HepG2 (cell line): ENCODE data around the gene WDR35. TPM values are rescaled to one million over a fixed set of nuclear protein-coding genes. Genes with fewer than 3 reads are reported as not detected.
A peak's percentile ranks its signal among the peaks of the same experiment; 100 is the strongest.

Experiments
- GTF2F1 ChIP-seq: fragments of 150-350 bp; IDR thresholded peaks from 2 replicates; pipeline ENCODE4 v1.6.1; 2014; ENCODE audit warnings: low read length
- HNRNPK ChIP-seq: fragments of 200-400 bp; formaldehyde crosslinking; IDR thresholded peaks from 2 replicates; pipeline ENCODE4 v1.6.1; 2018; ENCODE audit warnings: low read length, low read depth, moderate library complexity, mild to moderate bottlenecking; ENCODE audit not compliant: poor library complexity, severe bottlenecking
- JUNB ChIP-seq: sonication (generic); formaldehyde crosslinking; IDR thresholded peaks from 2 replicates; pipeline ENCODE4 v1.8.0; 2022; ENCODE audit warnings: missing genetic modification reagents, mild to moderate bottlenecking, borderline replicate concordance
- KDM6A ChIP-seq: IDR thresholded peaks from 2 replicates; pipeline ENCODE4 v1.6.1; 2016; ENCODE audit warnings: low read depth
- KMT2B ChIP-seq: IDR thresholded peaks from 2 replicates; pipeline ENCODE4 v1.6.1; 2016; ENCODE audit warnings: missing genetic modification reagents, missing compliant biosample characterization
- MIER3 ChIP-seq: IDR thresholded peaks from 2 replicates; pipeline ENCODE4 v1.6.1; 2016; ENCODE audit warnings: missing compliant biosample characterization, borderline replicate concordance
- NR2F6 ChIP-seq, 2 experiments: IDR thresholded peaks; 2 replicates each; pipeline ENCODE4 v1.6.1; 2016; ENCODE audit warnings: antibody characterized with exemption in 1 of 2, mild to moderate bottlenecking in 1 of 2
- PHF20 ChIP-seq: sonication (generic); formaldehyde crosslinking; IDR thresholded peaks from 2 replicates; pipeline ENCODE4 v1.5.0; 2020; ENCODE audit warnings: mild to moderate bottlenecking, missing genetic modification reagents
- SRSF9 ChIP-seq: fragments of 200-400 bp; formaldehyde crosslinking; IDR thresholded peaks from 2 replicates; pipeline ENCODE4 v1.6.1; 2018; ENCODE audit warnings: borderline replicate concordance, mild to moderate bottlenecking, low read depth, low read length; ENCODE audit not compliant: insufficient read depth, poor library complexity, severe bottlenecking
- ZBTB3 ChIP-seq: sonication (generic); formaldehyde crosslinking; IDR thresholded peaks from 2 replicates; pipeline ENCODE4 v1.4.0; 2020; ENCODE audit warnings: low read depth, mild to moderate bottlenecking, moderate library complexity, missing genetic modification reagents, borderline replicate concordance
- ZFP36 ChIP-seq: fragments of 150-350 bp; IDR thresholded peaks from 2 replicates; pipeline ENCODE4 v1.6.1; 2018; ENCODE audit warnings: borderline replicate concordance, low read length, low read depth; ENCODE audit not compliant: partially characterized antibody
- ZFP62 ChIP-seq: sonication (generic); formaldehyde crosslinking; IDR thresholded peaks from 2 replicates; pipeline ENCODE4 v1.4.0; 2020; ENCODE audit warnings: missing genetic modification reagents
- ZFYVE20 ChIP-seq: sonication (generic); formaldehyde crosslinking; IDR thresholded peaks from 2 replicates; pipeline ENCODE4 v1.8.0; 2023; ENCODE audit warnings: low read depth, mild to moderate bottlenecking, moderate library complexity, missing genetic modification reagents, borderline replicate concordance
- ZNF124 ChIP-seq: sonication (generic); formaldehyde crosslinking; IDR thresholded peaks from 2 replicates; pipeline ENCODE4 v1.4.0; 2020; ENCODE audit warnings: missing genetic modification reagents
- ZNF550 ChIP-seq: sonication (generic); formaldehyde crosslinking; IDR thresholded peaks from 2 replicates; pipeline ENCODE4 v1.4.0; 2020; ENCODE audit warnings: mild to moderate bottlenecking, missing genetic modification reagents, borderline replicate concordance
- ZNF552 ChIP-seq: sonication (generic); formaldehyde crosslinking; IDR thresholded peaks from 2 replicates; pipeline ENCODE4 v1.9.0; 2022; ENCODE audit warnings: missing genetic modification reagents, mild to moderate bottlenecking, borderline replicate concordance
- ZNF564 ChIP-seq: sonication (generic); formaldehyde crosslinking; IDR thresholded peaks from 2 replicates; pipeline ENCODE4 v1.8.1; 2023; ENCODE audit warnings: mild to moderate bottlenecking, missing genetic modification reagents
- polyA plus RNA-seq, 8 experiments: library from polyadenylated mRNA; depleted of rRNA in 3 of 8; stranded (reverse) in 7 of 8; unstranded in 1 of 8; fragments of >200 nt; fragmentation: Illumina TruSeq in 4 of 8; extraction: Trizol in 4 of 8; gene quantifications; 2 replicates each; pipeline versions ENCODE4 v1.2.1 to v1.2.3, GENCODE V29; 2011 to 2016; ENCODE audit warnings: low read depth in 4 of 8, missing spikeins in 1 of 8, mixed read lengths in 1 of 8; ENCODE audit not compliant: insufficient read depth in 1 of 8
- total RNA-seq, 5 experiments: library from RNA; depleted of rRNA; stranded (reverse); fragments of >200 nt; fragmentation: Illumina TruSeq; extraction: Trizol; gene quantifications; 2 replicates each; pipeline ENCODE4 v1.2.3, GENCODE V29; 2016; ENCODE audit warnings: low read depth in 1 of 5
- TF ChIP-seq, protein P1 (sequence below): sonication (generic); formaldehyde crosslinking; IDR thresholded peaks from 2 replicates; pipeline ENCODE4 v1.4.0; 2020; ENCODE audit warnings: missing genetic modification reagents
- TF ChIP-seq, protein P2 (sequence below): IDR thresholded peaks from 2 replicates; pipeline ENCODE4 v1.6.1; 2018; ENCODE audit warnings: missing genetic modification reagents, mild to moderate bottlenecking, missing compliant biosample characterization
- TF ChIP-seq, protein P3 (sequence below): sonication (generic); formaldehyde crosslinking; IDR thresholded peaks from 2 replicates; pipeline ENCODE4 v1.5.0; 2020; ENCODE audit warnings: mild to moderate bottlenecking, missing genetic modification reagents
- TF ChIP-seq, protein P4 (sequence below): sonication (generic); formaldehyde crosslinking; conservative IDR thresholded peaks from 2 replicates; pipeline ENCODE4 v1.8.0; 2022; ENCODE audit warnings: missing genetic modification reagents
- TF ChIP-seq, protein P5 (sequence below): sonication (generic); formaldehyde crosslinking; IDR thresholded peaks from 2 replicates; pipeline ENCODE4 v1.8.0; 2022; ENCODE audit warnings: mild to moderate bottlenecking, missing genetic modification reagents, moderate library complexity

Gene WDR35
- total and polyA plus RNA-seq, 2 of the 13 experiments (the other 11 are each of a cell fraction or from before 2014, with no cell fraction given) = 11.1 to 19.6 TPM

DNA sequence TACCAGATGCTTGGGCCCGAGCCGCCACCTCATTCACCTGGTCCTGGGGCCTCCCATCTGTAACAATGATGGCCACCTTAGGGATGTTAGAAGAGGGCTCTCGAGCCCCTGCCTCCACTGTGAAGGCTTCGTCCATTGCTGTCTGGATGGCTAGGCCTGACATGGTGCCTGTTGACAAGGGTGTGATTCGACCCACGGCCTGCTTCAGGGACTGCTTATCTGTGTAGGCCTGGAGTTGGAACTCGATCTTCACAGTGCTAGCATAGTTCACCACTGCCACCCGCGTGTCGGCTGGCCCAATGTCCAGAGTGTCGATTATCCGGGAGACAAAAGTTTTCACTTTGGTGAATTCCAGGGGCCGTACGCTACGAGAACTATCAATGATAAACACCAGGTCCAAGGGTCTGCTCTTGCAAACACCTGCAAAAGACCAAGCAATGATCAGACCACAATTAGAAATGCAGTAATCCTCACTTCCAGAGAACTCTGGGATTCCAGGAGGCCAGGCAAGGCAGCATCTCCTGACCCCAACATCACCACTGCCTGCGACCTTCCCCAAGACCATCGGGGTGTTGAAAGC lies 16.1 kb upstream of the WDR35 start (continued):
- no peak for TF ChIP-seq SRSF9
- no peak for TF ChIP-seq KDM6A (CRISPR knock-in tag)
- 0 out of 2 replicates have a peak, but pooled peaks have one; percentile 9 for TF ChIP-seq ZNF564 (CRISPR knock-in tag)
- no peak for TF ChIP-seq ZFP62 (CRISPR knock-in tag)
- no peak for TF ChIP-seq ZNF550 (CRISPR knock-in tag)
- no peak for TF ChIP-seq MIER3
- TF ChIP-seq, protein P1, sequence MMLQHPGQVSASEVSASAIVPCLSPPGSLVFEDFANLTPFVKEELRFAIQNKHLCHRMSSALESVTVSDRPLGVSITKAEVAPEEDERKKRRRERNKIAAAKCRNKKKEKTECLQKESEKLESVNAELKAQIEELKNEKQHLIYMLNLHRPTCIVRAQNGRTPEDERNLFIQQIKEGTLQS (CRISPR knock-in tag) = no peak
- no peak for TF ChIP-seq ZFP36
- no peak for TF ChIP-seq PHF20 (CRISPR knock-in tag)
- TF ChIP-seq, protein P2, sequence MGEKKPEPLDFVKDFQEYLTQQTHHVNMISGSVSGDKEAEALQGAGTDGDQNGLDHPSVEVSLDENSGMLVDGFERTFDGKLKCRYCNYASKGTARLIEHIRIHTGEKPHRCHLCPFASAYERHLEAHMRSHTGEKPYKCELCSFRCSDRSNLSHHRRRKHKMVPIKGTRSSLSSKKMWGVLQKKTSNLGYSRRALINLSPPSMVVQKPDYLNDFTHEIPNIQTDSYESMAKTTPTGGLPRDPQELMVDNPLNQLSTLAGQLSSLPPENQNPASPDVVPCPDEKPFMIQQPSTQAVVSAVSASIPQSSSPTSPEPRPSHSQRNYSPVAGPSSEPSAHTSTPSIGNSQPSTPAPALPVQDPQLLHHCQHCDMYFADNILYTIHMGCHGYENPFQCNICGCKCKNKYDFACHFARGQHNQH (CRISPR knock-in tag) = no peak
- no peak for TF ChIP-seq NR2F6 (IDR thresholded peaks at IDR 0.05)
- TF ChIP-seq NR2F6 (CRISPR knock-in tag; IDR thresholded peaks at IDR 0.05) = no peak
- TF ChIP-seq, protein P3, sequence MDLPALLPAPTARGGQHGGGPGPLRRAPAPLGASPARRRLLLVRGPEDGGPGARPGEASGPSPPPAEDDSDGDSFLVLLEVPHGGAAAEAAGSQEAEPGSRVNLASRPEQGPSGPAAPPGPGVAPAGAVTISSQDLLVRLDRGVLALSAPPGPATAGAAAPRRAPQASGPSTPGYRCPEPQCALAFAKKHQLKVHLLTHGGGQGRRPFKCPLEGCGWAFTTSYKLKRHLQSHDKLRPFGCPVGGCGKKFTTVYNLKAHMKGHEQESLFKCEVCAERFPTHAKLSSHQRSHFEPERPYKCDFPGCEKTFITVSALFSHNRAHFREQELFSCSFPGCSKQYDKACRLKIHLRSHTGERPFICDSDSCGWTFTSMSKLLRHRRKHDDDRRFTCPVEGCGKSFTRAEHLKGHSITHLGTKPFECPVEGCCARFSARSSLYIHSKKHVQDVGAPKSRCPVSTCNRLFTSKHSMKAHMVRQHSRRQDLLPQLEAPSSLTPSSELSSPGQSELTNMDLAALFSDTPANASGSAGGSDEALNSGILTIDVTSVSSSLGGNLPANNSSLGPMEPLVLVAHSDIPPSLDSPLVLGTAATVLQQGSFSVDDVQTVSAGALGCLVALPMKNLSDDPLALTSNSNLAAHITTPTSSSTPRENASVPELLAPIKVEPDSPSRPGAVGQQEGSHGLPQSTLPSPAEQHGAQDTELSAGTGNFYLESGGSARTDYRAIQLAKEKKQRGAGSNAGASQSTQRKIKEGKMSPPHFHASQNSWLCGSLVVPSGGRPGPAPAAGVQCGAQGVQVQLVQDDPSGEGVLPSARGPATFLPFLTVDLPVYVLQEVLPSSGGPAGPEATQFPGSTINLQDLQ (CRISPR knock-in tag) = no peak
- no peak for TF ChIP-seq GTF2F1
- TF ChIP-seq KMT2B (CRISPR knock-in tag) = no peak
- TF ChIP-seq ZBTB3 (CRISPR knock-in tag) = no peak
- TF ChIP-seq ZFYVE20 (CRISPR knock-in tag) = no peak
- TF ChIP-seq, protein P4, sequence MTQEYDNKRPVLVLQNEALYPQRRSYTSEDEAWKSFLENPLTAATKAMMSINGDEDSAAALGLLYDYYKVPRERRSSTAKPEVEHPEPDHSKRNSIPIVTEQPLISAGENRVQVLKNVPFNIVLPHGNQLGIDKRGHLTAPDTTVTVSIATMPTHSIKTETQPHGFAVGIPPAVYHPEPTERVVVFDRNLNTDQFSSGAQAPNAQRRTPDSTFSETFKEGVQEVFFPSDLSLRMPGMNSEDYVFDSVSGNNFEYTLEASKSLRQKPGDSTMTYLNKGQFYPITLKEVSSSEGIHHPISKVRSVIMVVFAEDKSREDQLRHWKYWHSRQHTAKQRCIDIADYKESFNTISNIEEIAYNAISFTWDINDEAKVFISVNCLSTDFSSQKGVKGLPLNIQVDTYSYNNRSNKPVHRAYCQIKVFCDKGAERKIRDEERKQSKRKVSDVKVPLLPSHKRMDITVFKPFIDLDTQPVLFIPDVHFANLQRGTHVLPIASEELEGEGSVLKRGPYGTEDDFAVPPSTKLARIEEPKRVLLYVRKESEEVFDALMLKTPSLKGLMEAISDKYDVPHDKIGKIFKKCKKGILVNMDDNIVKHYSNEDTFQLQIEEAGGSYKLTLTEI (CRISPR knock-in tag) = no peak
- no peak for TF ChIP-seq HNRNPK
- TF ChIP-seq JUNB (CRISPR knock-in tag) = no peak
- TF ChIP-seq, protein P5, sequence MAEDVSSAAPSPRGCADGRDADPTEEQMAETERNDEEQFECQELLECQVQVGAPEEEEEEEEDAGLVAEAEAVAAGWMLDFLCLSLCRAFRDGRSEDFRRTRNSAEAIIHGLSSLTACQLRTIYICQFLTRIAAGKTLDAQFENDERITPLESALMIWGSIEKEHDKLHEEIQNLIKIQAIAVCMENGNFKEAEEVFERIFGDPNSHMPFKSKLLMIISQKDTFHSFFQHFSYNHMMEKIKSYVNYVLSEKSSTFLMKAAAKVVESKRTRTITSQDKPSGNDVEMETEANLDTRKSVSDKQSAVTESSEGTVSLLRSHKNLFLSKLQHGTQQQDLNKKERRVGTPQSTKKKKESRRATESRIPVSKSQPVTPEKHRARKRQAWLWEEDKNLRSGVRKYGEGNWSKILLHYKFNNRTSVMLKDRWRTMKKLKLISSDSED (CRISPR knock-in tag) = no peak
- no peak for TF ChIP-seq ZNF552 (CRISPR knock-in tag)
- TF ChIP-seq ZNF124 = no peak
